AG04450 (cell line): ENCODE measurements around the gene TEDDM1. TPM values are rescaled to one million over a fixed set of nuclear protein-coding genes. Genes with fewer than 3 reads are reported as not detected.

Source experiments
- CTCF ChIA-PET: fragments of 300-600, 350-600 bp; formaldehyde crosslinking; extraction: SDS; loops from one replicate; lab custom pipeline; 2022; ENCODE audit warnings: antibody characterized with exemption, inconsistent platforms; lab: Charles Lee
- POLR2A ChIA-PET: fragments of 350-600 bp; formaldehyde crosslinking; extraction: SDS; loops from one replicate; lab custom pipeline; 2021; ENCODE audit warnings: antibody characterized with exemption, inconsistent platforms; lab: Yijun Ruan, JAX
- DNase-seq: peaks from one replicate; pipeline ENCODE4 v3.0.0-alpha.2; 2011; ENCODE audit warnings: low read depth, low spot score
- H3K27ac ChIP-seq: one replicate; pipeline ENCODE4 v1.5.1; 2012; ENCODE audit warnings: low read depth, low read length, control low read depth
- H3K27me3 ChIP-seq: one replicate; pipeline ENCODE4 v1.6.0; 2012; ENCODE audit warnings: low read length; ENCODE audit not compliant: control insufficient read depth, insufficient read depth
- H3K4me3 ChIP-seq: 2 replicates; pipeline ENCODE4 v1.5.1; 2011; ENCODE audit warnings: mild to moderate bottlenecking, low read depth, low read length, control low read depth
- H3K9me3 ChIP-seq: 2 replicates; pipeline ENCODE4 v1.5.1; 2012; ENCODE audit warnings: low read length; ENCODE audit not compliant: control insufficient read depth, insufficient read depth
- CTCF ChIP-seq: IDR thresholded peaks from 2 replicates; pipeline ENCODE4 v1.5.1; 2011; ENCODE audit warnings: low read depth, low read length, control low read depth, inconsistent platforms
- polyA plus RNA-seq: library from polyadenylated mRNA; depleted of rRNA; stranded (reverse); fragments of >200 nt; gene quantifications from 2 replicates; pipeline ENCODE4 v1.2.3, GENCODE V29; 2011; rRNA removed

The TEDDM1 gene
- polyA plus RNA-seq, 1 experiment: not detected

- no peaks in the 10 kb centered on the region for H3K9me3 ChIP-seq
- CTCF ChIA-PET: interaction anchor here (0.7 kb wide), 1 partner anchor 82 kb away, joined by 3 read pairs; no protein-coding TSS in a partner anchor
- no peak for DNase-seq
Observed at GRCh38 chr1:182355723-182356098, 44.8 kb downstream of the TEDDM1 start.

GRCh38 chr1:182351790-182352364 is 48.6 kb downstream of the TEDDM1 start:
- ChIA-PET POLR2A (no interaction called here), CTCF (no interaction called here)
- no peak overlapping the region for H3K4me3 ChIP-seq
- no peak for DNase-seq
- no peaks in the 10 kb centered on the region for H3K27me3 ChIP-seq
- H3K27ac ChIP-seq: no peak overlapping the region
- no peaks in the 10 kb centered on the region for H3K9me3 ChIP-seq
- no peak for TF ChIP-seq CTCF

More at GRCh38 chr1:182355723-182356098, 44.8 kb downstream of the TEDDM1 start:
- no peak for TF ChIP-seq CTCF
- Histone ChIP-seq H3K27me3 (peaks cover 3% of the 10 kb centered on the region), H3K4me3 (no peak overlapping the region), H3K27ac (no peak overlapping the region)
- POLR2A ChIA-PET: interaction anchor here (0.9 kb wide), 1 partner anchor 36 kb away, joined by 3 read pairs; the partner anchor contains the start of gene GLUL

GRCh38 chr1:182350839-182351238 is 49.6 kb downstream of the TEDDM1 start:
- DNase-seq: no peak
- Histone ChIP-seq H3K9me3 (no peaks in the 10 kb centered on the region), H3K4me3 (no peak overlapping the region), H3K27me3 (no peaks in the 10 kb centered on the region), H3K27ac (no peak overlapping the region)
- CTCF ChIA-PET: no interaction called here
- TF ChIP-seq CTCF: no peak
- POLR2A ChIA-PET: no interaction called here

- Histone ChIP-seq H3K27ac (no peak overlapping the region), H3K9me3 (no peaks in the 10 kb centered on the region), H3K27me3 (no peaks in the 10 kb centered on the region), H3K4me3 (no peak overlapping the region)
- DNase-seq: no peak
- TF ChIP-seq CTCF: no peak
- POLR2A ChIA-PET: no interaction called here
- CTCF ChIA-PET: no interaction called here
Observed at GRCh38 chr1:182348961-182349747, 51.3 kb downstream of the TEDDM1 start.

Other genes starting within 250 kb of the TEDDM1 start
- 151 and 182 TPM in 2 replicates for gene GLUL, start 8.9 kb downstream of the TEDDM1 start, polyA plus RNA-seq
- gene RGSL1, start 49.5 kb upstream of the TEDDM1 start, polyA plus RNA-seq: not detected in 2 replicates
- 4.9 and 6.2 TPM in 2 replicates for gene RNASEL, start 188.6 kb upstream of the TEDDM1 start, polyA plus RNA-seq
- 0.10 and 0.11 TPM in 2 replicates for gene RGS16, start 203.7 kb upstream of the TEDDM1 start, polyA plus RNA-seq